ENCODE data around the gene SP3.

Gene SP3

DNA sequence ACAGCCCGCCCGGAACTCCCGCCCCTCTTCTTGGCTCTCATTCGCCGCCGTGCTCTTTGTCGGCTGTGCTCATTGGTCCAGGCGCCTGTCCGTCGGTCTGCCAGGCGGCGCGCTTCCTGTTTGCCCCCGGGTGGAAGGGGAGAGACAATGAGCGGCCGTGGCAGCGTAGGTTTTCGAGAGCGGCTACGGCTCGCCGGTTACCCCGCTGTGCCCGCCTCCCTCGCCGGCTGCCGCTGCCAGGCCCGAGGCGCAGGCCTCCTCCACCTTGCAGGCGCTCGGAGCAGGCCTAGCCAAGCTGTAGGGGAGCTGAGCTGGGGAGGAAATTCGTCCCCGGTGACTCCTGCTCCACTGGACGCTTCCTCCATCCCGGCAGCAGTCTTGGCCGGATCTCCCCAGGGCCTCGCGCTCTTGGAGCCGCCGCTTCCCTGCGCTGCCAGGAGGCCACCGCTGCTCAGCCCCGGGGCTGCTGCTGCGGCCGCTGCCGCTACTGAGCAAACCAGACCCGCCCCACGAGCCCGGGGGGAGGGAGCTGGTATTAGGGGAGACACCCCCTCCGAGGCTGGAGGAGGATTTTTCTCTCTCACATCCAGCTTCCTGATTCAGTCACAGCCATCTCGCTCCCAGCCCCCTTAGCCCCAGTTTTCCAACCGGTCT is at the start of gene SP3:
TSS of gene SP3 (minus strand) at position 2 of the 654 bp plus-strand sequence. CDS start 202 bp downstream, outside the sequence.
- DNase-seq, result peak; percentile 98

GRCh38 chr2:174014699-174015070 is 49.5 kb upstream of the SP3 start:
- no peak for DNase-seq

- no peak for DNase-seq
These were observed 49.0 kb upstream of the SP3 start for GRCh38 chr2:174014011-174014698.

DNA sequence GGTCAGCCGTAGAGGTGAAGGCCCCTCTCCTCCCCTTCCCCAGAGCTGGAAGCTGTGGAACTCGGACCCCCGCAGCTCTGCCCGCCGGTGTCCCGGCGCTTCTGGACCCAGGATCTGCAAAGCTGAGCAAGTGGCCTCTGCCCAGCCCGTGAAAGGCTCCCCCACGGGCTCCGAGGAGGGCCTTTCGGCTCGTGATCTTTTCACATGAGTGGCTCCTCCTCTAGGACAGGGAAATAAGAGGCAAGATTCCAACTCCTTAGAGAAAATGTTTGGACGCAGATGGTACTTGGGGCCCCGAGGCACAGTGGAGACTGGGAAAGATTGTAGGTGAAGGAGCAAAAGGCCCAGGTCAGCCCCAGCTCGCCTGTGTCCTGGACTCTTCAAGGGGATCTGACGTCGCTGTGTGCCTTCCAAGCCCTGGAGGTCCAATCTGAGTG is 48.2 kb upstream of the SP3 start:
- DNase-seq, result no peak

- peak; percentile 90 for DNase-seq
These were observed 47.5 kb upstream of the SP3 start for GRCh38 chr2:174012347-174013314.

DNA sequence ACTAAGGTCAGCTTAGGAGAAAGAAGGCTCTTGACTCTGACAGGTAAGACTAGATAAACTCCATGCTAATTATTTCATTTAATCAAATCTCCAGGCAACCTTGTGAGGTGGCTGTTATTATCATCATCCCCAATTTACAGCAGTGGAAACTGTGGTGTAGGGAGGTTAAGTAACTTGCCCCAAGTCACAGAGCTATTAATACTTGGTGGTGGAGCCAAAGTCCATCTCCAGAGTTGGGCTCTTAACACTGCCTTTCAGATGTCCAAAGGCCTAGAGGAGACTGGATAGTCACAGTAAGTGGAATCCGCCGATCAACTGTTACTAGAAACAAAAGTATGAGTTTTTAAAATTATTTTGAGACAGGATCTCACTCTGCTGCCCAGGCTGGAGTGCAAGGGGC is 46.6 kb upstream of the SP3 start:
- no peak for DNase-seq

DNA sequence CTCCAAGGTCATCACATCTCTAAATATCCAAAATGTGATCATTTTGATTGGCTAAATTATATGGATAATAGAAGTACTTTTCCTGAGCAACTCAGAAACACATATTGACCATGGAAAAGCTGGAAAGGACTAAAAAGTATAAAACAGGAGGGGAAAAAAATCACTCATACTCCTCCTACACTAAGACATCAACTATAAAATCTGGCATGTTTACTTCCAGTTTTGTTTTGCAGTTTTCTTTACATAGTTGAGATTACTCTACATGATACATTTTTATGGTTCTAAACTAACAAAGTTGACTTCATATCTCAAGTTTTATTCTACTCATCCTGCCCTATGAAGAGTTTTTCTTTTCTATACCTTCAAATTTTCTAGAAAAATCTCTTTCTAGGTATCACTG is 46.0 kb upstream of the SP3 start:
- no peak for DNase-seq

DNA sequence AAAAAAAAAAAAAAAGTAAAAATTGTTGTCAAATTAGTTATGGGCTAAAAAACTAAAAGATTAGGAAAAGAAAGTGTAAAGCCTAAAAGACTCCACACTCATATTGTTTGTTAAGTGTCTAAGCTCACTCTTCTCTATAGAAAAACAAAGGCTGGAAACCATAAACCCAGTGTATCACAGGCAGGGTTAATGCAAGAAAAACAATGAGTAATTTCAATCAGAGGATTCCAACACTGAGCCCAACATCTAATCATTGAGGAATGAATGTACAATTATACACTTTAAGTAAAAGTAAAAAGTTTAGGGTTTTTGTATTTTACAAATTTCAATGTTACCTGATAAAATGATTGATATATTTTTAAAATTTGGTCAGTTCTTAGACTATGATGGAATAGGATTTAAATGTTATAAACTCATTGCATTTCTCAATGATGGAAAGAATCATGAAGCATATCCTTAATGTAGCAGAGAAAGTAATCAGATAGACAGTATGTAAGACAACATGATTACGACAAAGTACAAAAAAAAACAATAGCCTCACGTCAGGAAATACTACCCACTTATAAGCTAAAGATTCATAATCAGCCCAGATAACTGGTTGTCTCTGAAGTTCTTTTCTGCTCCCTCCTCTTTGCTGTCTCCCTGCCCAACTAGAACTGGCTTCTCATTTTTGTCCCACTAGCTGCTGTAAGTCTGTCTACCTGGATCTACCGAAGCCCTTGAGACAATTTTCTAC is 44.5 kb upstream of the SP3 start:
- no peak for DNase-seq

DNA sequence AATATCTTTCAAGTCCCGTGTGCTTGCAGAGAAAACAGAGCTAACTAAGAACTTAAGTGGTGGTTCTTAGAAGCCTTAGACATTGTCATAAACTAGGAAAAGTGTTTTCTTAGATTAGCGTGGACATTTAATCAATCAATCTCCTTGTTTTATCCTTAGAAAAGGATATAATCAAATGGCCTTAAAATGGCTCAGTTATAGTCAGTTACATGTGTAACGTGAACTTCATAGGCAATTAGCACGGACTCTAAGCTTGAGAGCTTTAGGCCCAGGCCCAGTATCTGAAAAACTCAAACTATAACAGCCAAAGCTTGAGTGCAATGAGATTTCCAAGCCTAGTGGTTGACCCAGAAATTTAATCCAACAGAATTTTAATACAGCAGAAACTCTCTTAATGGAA is 43.5 kb upstream of the SP3 start:
- DNase-seq, result no peak

DNA sequence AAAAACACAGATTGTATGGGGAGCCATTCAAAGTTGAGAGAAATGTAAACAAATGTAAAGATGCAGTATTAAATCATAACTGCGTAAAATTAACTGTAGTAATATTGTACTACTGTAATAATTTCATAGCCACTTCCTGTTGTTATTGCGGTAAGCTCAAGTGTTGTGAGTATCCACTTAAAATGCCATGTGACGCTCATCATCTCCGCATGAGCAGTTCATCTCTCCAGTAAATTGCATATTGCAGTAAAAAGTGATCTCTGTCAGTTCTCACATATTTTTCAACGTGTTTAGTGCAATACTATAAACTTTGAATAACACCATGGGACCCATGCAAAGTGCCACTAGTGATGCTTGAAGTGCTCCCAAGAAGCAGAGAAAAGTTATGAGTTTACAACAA is 41.8 kb upstream of the SP3 start:
- no peak for DNase-seq

DNA sequence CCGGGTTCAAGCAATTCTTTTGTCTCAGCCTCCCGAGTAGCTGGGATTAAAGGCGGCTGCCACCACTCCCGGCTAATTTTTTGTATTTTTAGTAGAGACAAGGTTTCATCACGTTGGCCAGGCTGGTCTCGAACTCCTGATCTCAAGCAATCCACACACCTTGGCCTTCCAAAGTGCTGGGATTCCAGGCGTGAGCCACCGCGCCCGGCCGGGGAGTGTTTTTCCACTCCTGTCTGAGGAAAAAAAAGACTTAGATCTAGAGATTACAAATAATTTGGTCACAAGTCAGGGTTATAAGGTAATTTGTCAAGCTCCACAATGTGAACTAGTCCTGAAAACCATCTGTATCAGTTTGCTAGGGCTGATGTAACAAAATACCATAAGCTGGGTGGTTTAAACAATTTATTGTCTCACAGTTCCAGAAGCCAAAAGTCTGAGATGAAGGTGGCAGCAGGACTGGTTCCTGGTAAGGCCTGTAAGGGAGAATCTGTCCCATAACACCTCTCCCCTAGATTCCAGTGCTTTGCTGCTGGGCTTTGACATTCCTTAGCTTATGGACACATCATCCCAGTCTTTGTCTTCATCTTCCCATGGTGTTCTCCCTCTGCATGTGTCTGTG is 40.7 kb upstream of the SP3 start:
- DNase-seq, result no peak

GRCh38 chr2:174004905-174005605 is 39.9 kb upstream of the SP3 start:
- no peak for DNase-seq

DNA sequence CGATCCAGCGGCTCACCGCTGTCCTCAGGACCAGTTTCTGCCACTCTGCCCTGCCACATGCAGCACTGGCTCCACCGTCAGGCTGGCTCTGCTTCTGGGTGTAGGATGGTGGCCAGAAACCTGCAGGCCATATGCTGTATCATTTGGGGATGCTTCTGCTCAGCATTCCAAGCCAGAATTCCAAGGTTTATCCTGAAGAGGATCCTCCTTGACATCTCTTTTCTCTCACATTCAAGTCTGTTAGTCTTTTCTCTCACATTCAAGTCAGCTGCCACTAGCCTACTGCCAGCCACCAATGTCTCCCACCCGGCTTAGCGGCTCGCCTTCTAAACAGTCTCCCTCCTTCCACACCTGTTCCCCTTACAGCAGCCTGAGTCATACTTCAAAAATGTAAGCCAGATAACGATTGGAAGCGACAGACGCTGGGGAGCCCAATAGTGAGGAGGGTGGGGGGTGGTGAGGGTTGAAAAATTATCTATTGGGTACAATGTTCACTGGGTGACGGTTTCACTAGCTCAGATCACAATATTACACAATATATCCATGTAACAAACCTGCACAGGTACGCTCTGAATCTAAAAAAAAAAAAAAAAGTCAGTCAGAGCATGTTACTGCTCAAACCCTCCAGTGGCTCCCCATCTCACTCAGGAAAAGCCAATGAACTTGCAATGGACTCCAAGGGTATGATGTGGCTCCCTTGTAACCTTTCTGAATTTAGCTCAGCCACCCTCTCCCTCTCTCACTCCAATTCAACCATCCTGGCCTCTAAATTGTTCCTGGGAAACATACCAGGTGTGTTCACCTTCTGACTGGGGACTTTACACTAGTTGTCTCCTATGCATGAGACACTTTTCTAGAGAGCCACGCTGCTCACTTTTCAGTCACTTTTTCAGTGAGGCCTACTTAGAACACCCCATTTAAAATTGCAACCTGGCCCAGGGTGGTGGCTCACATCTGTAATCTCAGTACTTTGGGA is 38.8 kb upstream of the SP3 start:
- DNase-seq, result no peak

DNA sequence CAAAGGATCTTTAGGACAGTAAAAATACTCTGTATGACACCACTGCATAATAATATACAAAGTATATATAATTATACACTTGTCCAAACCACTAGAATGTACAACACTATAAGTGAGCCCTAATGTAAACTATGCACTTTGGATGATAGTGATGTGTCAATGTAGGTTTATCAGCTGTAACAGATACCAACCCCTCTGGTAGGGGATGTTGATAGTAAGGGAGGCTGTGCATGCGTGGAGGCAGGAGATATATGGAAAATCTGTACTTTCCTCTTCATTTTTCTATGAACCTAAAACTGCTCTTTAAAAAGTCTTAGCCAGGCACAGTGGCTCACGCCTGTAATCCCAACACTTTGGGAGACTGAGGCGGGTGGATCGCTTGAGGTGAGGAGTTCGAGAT is 37.5 kb upstream of the SP3 start:
- no peak for DNase-seq

- no peak for DNase-seq
These were observed 35.9 kb upstream of the SP3 start for GRCh38 chr2:174001107-174001506.

- DNase-seq, result no peak
These were observed 34.6 kb upstream of the SP3 start for GRCh38 chr2:173999724-174000123.

DNA sequence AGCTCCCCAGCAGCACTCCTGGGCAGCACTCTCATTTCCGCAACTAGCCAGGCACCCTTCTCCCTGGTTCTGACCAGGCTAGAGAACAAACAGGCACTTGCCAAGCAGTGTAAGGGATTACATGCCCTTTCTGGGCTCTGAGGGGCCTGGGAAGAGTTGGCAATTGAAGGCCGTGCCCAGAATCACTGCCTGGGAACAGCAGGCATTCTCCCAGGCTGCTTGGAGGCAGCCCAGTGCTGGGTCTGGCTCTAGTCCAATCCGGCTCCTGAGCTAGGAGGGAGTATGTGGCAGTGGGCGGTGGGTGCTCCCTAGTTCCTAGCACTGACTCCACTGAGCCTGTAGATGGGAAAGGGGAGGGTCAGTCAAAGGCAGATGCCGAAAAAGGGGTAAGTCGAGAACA is 34.1 kb upstream of the SP3 start:
- DNase-seq, result no peak

GRCh38 chr2:173998386-173998785 is 33.2 kb upstream of the SP3 start:
- DNase-seq, result no peak

DNA sequence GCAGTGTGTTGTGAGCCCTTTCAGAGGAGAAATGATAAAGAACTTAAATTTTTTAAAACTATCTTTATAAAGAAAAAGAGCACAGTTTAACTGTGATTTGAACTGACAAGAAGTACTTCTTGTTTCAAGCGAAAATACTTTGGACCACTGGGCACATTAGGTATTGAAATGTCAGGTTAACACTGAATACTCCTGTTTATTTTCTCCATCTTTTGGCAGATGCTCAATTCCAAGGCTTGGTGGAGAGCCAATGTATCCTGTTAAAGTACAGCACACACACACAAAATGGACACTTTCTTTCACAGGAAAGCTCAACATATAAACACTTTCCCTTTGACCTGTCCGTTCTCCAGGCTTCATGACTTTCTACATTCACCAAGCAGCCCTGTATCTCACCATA is 32.6 kb upstream of the SP3 start:
- no peak for DNase-seq

- no peak for DNase-seq
These were observed 32.1 kb upstream of the SP3 start for GRCh38 chr2:173997269-173997668.

DNA sequence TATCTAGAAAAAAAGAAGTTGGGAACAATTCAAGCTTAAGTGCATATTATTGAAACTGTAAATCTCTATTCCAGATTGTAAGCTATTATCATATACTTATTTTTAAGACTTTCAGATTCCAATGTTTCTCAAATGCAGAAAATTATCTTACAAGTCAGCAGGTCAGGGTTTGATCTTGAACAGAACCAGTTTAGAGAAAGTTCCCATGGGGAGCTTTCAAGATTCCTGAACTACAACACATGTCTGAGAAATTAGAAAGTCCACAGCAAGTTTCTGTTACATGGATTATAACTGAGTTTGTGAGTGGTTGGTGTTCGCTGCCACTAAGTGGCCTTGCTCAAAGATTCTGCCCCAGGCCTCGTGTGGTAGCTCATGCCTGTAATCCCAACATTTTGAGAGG is 31.6 kb upstream of the SP3 start:
- DNase-seq, result no peak

Measured in right forelimb (tissue), 1 donor.